NCI-H2107 treated with DMSO at 0.1 percent for 48 hours (cell line): ENCODE data around the gene GAS6.
A peak's percentile ranks its signal among the peaks of the same experiment; 100 is the strongest.
"Not testable (repeated sequence)": the region's sequence is repeated elsewhere in the genome, so short reads cannot be mapped to it uniquely, and the experiment has no call there.

Experiments
- DNase-seq: peaks from one replicate; lab custom pipeline; 2025; ENCODE audit not compliant: unreplicated experiment; lab: John Stamatoyannopoulos, UW

The GAS6 gene

DNA sequence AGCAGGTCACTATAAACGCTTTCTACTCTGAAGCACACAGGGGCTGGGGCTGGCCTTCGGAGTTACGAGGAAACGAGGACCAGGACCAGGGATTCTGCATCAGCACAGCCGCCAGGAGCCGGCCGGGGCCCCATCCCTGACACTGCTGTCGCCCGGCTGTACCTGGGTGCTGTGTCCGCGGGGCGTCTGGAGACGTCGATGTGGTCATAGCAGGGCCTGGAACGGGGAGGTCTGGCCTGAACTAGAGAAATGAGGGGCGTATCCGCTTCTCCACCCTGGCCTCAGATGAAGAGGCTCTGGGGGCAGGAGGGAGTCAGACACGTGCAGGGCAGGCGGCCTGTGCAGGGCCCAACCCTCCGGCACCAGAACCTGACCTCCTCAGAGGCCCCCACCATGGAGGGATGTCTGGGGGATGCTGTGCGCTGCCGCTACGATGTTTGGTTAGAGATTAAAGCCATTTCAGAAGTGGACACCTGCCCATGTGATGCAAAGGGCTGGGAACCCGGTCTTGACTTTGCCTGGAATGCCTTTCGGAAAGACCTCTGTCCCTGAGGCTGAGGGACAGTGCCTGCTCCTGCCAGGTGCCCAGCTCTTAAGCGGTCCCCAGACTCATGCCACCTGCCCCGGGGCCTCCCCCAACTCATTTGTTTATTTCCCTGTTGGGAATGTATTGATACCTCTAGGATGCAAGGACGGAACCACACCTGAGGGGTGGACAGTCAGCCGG lies 21.4 kb downstream of the GAS6 start:
- DNase-seq, result no peak

DNA sequence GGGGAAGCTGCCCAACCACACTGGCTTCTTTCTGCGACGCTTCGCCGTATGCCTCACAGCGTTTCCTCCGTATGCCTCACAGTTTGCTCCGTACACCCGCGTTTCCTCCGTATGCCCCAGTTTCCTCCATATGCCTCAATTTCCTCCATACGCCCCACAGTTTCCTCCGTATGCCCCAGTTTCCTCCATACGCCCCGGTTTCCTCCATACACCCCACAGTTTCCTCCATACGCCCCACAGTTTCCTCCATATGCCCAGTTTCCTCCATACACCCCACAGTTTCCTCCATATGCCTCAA lies 22.6 kb downstream of the GAS6 start:
- no peak for DNase-seq

DNA sequence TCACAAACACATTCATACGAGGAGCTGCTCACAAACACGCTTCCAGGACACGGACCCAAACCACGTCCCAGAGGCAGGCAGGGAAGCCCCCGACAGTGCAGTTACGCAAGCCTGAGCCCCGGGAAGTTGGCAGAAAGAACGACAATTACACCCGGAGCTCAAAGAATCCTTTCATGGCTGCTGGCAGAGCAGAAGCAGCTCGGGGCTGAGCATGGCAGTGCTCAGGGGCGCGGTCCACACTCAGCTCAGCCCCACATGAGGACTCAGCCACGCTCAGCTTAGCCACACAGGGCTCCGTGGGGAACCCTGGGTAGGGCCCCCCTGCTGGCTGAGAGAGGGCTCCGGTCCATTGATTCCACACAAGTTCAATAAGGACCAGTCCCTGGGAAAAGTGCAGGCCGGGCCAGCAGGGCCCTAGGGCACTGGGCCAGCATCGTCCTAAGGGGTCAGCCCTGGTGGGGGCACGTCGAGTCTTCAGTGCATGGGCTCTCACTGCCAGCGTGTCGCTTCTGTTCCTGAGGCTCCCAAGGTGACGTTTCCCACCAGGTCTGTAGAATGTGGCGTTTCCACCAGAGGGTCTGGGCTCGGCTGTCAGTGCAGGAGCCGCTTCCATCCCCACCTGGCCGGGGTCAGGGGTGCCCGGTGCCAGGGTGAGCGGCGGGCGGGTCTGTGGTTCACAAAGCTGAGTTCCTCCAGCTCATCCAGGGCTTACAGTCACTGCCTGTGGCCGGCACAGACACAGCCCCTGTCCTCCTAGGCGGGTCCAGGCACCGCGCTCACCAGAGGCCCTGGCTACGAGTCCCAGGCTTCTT lies 23.1 kb downstream of the GAS6 start:
- DNase-seq, result no peak

DNA sequence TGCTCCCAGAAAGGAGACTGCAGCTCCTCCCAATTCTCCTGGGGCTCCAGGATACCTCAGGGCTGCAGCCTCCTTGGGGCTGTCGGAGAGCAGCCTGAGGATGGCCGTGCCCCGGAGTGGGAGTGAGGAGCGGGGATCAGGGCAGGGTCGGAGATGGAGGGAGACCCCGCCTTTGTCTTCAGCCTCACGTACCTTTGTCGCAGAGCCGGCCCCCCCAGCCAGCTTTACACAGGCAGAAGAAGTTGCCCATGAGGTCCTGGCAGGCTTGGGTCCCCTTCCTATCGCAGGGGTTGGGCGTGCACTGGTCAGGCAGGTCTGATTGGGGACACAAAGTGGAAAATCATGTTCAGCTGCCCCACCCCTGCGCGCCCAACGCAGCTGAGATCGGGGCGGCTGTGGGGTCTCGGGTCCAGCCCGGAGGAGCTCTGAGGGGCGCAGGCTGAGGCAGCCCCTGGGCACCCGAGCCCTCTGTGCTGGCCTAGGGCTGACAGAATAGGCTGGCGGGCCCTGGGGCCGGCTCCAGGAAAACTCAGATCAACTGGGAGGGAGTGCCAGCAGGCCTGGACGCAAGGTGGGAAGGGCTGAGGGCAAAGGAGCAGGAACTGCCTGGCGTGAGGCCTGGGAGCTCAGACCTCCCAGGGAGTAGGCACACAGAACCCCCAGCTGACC lies 24.2 kb downstream of the GAS6 start:
- DNase-seq, result no peak

DNA sequence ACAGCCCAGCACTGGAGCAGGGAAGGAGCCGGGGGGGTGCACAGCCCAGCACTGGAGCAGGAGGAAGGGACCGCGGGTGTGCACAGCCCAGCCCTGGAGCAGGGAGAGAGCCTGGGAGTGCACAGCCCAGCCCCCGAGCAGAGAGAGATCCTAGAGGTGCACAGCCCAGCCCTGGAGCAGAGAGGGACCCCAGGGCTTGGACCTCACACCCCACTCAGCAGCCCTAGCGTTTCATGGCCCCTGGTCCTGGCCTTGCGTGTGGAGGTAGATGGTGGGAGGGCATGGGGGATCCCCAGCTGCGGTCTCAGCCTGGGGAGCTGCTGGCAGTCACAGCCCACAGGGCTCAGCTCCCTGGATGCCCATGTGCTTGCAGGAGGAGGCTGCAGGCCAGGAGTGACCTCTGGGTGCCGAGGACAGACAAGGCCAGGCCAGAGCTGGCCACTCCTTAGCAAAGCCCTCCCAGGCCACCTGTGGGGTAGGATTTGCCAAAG lies 25.1 kb downstream of the GAS6 start:
- DNase-seq, result no peak

DNA sequence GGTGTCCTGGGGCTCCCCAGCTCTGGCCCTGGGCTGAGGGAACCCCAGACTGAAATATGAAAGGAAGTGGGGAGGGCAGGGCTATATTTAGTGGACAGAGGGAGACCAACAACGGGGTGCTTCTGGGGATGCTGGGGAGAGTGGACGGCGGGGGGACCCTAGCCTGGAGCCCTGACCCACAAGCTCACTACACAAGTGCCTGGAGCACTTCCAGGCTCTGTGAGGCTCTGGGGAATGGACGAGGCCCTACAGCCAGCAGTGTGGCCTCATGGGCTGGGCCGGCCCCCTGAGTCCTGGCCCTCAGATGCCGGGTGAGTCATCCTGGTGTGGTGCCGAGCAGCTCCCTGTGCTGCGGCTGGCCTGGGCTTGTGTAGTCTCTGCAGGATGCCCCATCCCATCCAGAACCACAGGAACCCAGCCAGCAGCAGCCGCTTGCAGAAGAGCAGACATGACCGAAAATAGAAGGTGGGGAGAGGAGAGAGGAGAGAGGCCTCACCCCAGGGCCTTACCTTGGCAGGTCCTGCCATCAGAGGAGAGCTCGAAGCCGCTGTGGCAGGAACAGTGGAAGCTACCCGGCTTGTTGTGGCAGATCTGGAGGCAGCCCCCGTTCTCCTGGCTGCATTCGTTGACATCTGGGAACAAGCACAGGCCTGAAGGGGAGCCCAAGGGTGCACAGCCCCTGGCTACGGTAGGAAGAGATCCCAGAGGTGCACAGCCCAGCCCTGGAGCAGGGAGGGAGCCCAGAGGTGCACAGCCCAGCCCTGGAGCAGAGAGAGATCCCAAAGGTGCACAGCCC lies 26.1 kb downstream of the GAS6 start:
- peak; percentile 24 for DNase-seq

DNA sequence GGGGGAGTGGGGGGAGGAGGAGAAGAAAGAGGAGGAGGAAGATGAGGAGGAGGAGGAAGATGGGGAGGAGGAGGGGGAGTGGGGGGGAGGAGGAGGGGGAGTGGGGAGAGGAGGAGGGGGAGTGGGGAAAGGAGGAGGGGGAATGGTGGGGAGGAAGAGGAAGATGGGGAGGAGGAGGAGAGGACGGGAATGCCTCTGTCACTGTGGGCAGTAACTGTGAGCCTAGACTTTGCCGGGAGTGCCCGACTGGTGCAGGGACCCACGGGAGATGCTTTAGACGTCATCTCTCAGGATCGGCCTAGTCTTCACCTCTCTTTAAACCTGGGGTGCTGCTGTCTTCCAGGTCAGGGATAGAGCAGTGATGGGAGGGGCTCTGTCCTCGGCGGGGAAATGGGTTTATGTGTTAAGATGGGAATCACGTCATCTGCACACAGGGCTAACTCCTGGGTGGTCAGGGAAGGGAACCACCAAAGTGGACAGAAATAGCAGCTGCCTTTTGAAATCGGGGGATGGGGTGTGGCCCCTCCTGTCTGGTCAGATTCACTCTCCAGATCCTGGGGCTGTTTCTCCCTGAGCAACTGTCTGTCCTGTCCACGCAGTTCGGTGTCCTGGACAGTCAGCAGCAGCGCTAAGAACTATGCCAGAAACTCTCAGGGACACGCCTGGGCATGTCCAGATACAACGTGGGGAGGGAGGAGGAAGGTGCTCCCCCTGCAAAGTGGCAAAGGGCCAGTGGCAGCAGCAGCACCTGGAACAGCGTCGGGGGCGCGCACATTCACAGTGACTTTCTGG lies 26.9 kb downstream of the GAS6 start:
- peak; percentile 17 for DNase-seq

DNA sequence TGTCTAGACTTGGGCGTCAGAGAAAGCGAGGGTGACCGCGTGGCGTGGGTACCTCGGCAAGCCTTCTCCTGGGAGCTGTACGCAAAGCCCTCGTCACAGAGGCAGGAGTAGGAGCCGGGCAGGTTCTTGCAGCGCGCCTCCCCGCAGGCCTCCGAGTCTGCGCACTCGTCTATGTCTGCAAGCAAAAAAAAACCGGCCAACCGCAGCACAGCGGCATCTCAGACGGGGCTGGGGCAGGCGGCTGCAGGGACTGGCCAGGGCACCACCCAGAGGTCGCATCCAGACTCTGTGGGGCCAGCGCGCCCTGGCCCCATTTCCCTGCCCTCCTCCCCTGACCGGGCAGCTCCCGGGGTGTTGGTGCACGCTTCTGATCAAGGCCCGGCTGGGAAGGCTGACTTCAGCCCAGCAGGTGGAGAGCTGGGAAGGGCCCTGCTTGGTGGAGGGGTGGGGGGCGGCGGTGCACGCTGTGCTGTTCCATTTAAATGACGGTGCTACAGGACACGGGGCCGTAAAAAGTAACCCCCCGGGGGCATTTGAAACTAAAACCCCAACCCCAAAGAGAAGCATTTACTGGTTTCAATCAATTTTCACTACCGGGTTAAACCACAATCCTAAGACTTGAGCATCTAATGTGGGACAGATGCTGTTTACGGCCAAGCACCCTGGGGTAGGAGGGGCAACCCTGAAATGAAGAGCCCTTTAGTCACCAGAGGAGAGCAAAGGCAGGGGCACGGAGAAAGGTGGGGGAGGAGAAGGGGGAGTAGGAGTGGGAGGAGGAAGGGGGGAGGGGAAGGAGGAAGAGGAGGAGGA lies 28.2 kb downstream of the GAS6 start:
- peak; percentile 61 for DNase-seq

DNA sequence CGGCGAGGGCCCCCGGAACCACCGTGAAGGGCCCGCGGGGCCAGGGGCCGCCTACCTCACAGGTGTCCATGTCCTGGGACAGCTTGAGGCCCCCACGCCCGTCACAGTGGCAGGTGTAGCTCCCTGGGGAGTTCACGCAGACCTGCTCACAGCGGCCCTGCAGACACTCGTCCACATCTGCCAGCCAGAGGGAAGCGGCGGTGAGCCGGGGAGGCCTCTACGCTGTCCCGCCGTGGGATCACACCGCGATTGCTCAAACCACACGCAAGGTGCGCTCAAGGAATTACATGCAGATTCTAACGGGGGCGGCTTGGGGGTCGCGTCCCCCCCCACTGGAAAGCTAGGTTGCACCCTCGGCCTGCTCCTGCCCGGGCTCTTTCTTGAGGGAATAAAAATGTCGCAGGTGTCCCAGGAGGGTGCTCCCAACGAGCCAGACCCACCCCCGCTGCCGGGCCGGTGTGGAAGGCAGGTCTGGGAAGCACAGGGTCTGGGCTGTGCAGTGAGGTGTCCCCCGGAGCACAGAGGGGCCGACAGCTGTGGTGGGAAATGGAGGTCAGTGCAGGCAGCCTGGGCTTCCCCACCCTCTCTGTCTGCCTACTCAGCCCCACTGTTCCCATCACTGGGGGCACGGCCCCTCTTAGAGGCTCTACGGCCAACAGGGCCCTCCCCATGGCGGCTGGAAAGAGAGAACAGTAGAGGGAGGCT lies 29.2 kb downstream of the GAS6 start:
- DNase-seq, result no peak

DNA sequence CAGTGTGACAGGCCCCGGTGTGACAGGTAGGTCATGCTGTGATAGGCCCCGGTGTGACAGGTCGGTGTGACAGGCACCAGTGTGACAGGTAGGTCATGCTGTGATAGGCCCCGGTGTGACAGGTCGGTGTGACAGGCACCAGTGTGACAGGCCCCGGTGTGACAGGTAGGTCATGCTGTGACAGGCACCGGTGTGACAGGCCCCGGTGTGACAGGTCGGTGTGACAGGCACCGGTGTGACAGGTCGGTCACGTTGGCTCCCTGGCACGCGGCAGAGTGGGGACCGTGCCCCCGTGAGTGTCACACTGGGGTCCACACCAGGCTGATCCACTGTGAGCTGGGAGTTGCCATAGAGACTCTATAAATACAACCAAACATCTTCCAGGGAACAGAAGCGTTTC lies 29.9 kb downstream of the GAS6 start:
- DNase-seq, result not testable (repeated sequence)

DNA sequence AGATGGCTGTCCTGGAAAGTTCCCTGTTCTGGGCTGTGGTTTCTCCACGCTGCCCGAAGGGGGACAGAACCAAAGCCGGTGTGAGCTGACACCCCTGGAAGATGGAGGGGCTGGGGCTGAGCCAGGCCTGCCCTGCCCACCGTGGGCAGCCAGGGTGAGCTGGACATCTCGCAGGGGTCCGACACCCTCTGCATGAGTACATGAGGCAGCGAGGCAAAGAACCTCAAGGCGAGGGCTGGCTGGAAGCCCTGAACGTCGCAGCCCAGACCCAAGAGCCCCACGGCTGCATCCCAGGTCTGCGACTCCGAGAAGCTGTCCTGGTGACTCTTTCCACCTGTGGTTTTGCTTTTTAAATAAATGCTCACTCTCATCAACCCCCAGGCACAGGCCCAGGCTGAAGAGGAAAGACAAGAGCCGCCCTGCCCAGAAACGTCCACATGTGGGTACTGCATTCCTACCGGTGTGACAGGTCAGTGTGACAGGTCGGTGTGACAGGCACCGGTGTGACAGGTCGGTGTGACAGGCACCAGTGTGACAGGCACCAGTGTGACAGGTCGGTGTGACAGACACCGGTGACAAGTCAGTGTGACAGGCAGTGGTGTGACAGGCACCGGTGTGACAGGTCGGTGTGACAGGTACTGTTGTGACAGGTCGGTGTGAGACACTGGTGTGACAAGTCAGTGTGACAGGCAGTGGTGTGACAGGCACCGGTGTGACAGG lies 30.6 kb downstream of the GAS6 start:
- no peak for DNase-seq

DNA sequence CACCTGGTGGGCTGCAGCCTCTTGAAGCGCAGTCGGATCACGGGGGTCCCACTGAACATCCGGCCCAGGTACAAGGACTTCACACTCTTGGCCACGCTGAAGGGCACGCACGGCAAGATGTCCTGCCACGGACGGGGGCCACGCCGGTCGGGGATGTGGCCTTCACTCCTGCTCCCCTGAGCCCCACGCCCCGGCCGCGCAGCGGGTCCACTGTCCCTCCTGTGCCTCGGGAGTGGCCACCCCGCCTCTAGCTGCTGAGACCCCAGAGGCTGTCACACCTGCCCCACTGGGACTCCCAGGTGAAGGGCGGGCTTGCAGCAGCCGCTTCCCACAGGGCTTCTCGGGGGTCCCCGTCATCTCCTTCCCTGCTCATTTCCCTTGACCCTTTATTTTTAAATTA lies 31.2 kb downstream of the GAS6 start:
- no peak for DNase-seq

DNA sequence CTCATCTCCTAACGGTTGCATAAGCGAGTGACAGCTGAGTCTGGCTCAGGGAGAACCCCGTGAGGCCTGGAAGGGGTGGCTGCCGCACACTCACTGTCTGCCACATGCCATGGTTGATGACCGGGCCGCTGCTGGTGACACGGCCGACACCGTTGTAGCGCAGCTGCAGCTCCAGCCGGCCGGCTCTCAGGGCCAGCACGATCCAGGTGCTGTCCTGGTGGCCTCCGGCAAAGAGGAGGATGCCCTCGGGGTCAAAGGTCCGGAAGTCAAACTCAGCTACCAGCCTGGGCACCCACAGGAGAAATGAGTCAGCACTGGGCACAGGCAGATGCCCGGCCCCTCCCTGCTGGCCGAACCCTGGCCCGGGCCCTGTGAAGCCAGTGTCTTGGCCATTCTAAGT lies 31.7 kb downstream of the GAS6 start:
- DNase-seq, result no peak

DNA sequence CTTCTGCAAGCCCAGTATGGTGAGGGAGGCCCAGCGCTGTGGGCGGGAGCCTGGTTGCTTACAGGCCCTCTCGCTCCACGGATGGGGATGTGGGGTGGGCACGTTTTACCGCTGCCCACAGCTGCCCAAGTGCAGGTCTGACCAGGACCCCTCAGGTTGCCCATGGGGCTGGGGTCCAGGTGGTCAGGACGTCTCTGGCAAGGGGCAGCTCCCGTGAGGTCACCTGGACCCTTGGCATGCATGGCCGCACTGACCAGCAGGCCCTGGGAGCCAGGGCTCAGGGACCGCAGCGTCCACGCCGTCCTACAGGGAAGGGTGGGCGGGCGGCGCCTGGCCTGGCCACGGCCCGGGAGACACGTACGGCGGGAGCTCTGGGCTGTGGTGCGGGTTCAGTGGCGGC lies 32.8 kb downstream of the GAS6 start:
- DNase-seq, result no peak

DNA sequence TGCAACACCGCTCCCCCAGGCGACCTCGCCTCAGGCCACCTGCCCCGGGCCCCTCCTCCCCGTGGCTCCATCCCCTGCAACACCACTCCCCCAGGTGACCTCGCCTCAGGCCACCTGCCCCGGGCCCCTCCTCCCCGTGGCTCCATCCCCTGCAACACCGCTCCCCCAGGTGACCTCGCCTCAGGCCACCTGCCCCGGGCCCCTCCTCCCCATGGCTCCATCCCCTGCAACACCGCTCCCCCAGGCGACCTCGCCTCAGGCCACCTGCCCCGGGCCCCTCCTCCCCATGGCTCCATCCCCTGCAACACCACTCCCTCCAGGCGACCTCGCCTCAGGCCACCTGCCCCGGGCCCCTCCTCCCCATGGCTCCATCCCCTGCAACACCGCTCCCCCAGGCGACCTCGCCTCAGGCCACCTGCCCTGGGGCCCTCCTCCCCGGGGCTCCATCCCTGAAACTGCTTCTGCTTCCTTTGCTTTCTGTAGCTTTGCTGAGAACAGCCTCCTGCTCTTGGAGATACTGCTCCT lies 33.4 kb downstream of the GAS6 start:
- DNase-seq, result not testable (repeated sequence)

DNA sequence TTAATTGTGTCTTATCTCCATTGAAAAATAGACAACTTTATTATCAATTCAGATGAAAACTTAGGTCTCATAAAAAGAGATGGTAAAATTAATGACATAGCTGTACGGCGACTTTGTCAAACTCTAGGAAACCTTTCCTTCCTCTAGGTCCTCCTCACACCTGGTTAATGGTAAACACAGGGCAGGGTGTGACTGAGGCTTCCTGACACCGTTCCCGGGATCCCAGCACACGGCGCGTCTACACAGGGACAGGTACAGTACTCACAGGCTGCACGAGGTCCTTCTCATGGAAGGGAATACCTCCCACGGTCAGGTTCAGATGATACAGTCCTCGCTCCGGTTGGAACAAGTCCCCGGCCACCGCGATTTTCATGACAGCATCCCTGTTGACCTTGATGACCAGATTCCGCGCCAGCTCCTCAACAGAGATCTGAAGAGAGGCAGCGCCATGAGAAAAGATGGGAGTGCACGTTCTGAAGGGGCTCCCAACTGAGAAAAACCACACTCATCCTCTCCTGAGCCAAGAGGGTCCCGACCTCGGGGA lies 35.5 kb downstream of the GAS6 start:
- DNase-seq, result no peak

DNA sequence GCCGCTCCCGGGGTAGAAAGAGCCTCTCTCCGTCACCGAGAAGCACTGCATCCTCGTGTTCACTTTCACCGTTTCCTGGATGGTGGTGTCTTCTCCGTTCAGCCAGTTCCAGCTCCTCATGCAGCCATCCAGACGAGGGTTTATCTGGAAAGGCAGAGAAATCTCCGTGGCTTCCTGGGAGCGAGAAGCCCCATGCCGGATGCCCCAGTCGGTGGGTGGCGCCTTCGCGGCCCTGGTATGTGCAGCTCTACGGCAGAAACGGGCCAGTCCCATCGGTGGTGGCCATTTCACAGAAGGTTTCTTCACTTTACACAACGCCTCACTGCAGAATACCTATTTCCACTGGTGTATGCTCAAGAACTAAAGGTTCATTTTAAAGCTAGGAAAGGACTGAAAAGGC lies 36.9 kb downstream of the GAS6 start:
- no peak for DNase-seq

DNA sequence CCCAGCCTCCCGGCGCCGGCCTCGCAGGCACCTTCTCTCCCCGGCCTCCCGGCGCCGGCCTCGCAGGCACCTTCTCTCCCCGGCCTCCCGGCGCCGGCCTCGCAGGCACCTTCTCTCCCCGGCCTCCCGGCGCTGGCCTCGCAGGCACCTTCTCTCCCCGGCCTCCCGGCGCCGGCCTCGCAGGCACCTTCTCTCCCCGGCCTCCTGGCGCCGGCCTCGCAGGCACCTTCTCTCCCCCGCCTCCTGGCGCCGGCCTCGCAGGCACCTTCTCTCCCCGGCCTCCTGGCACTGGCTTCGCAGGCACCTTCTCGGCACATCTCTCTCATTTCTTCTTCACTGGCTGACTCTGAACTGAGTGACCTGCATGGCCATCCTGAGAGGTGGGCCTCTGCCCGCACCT lies 37.4 kb downstream of the GAS6 start:
- DNase-seq, result not testable (repeated sequence)
